Effector memory CD8-positive, alpha-beta T cell (primary cell): ENCODE data around the gene HARS2.
"Not testable (repeated sequence)": the region's sequence is repeated elsewhere in the genome, so short reads cannot be mapped to it uniquely, and the experiment has no call there.

Experiments used
- ATAC-seq: fragments of 150-1000 bp; cut with Tn5 transposase; replicated peaks from 2 replicates; pipeline ENCODE4 v1.10.0; 2021; ENCODE audit warnings: mild to moderate bottlenecking, moderate library complexity
- DNase-seq, 3 experiments: peaks; one replicate each; pipeline ENCODE4 v3.0.0; 2021
- H3K27ac Mint-ChIP-seq, 2 donors: one replicate each; pipeline ENCODE4 v1.8.0; 2022; ENCODE audit warnings: mild to moderate bottlenecking in 2 of 2, mixed read lengths in 2 of 2, moderate library complexity in 2 of 2
- H3K27me3 Mint-ChIP-seq, 2 donors: one replicate each; pipeline ENCODE4 v1.8.0; 2022; ENCODE audit warnings: mixed read lengths in 2 of 2
- H3K36me3 Mint-ChIP-seq: one replicate; pipeline ENCODE4 v1.8.0; 2022; ENCODE audit warnings: mild to moderate bottlenecking, moderate library complexity, mixed read lengths; ENCODE audit not compliant: insufficient read depth
- H3K4me1 Mint-ChIP-seq, 2 donors: one replicate each; pipeline ENCODE4 v1.8.0; 2022; ENCODE audit warnings: low read depth in 2 of 2, mixed read lengths in 2 of 2
- H3K4me3 Mint-ChIP-seq, 2 donors: one replicate each; pipeline ENCODE4 v1.8.0; 2022; ENCODE audit warnings: mild to moderate bottlenecking in 2 of 2, mixed read lengths in 2 of 2, moderate library complexity in 2 of 2
- H3K9me3 Mint-ChIP-seq, 2 donors: one replicate each; pipeline ENCODE4 v1.8.0; 2022; ENCODE audit warnings: mixed read lengths in 2 of 2
- total RNA-seq, 9 experiments: gene quantifications; one replicate each; lab custom pipeline; 2026; lab: John Stamatoyannopoulos, UW

The HARS2 gene
- 40.7 to 69.0 (median 51.1) reads per million in 9 experiments for total RNA-seq

- peak; percentile 96 for ATAC-seq
- Mint-ChIP-seq H3K4me3 (peak within 1 kb of the TSS; percentile 99), H3K27me3 (no peaks in the 10 kb centered on the region), H3K9me3 (no peaks in the 10 kb centered on the region), H3K27ac (peak within 1 kb of the TSS; percentile 98 to 99), H3K36me3 (peaks cover 34% of the 10 kb centered on the region), H3K4me1 (peaks cover 25 to 26% of the 10 kb centered on the region in 2 donors)
- peak; percentile 73 to 75 (median 74) for DNase-seq
Measured at GRCh38 chr5:140690941-140691924, at the start of gene HARS2, which contains the start of gene HARS1. Gene HARS2, plus strand, starts transcription at chr5:140691455. Its CDS starts 194 bp downstream, at chr5:140691649. Gene HARS1, minus strand, starts transcription at chr5:140691370. Its CDS starts 66 bp downstream, at chr5:140691304.

- DNase-seq (no peak), ATAC-seq (no peak)
- H3K27ac Mint-ChIP-seq, result peak overlapping the region in 1 of 2 donors; percentile 23
- no peaks in the 10 kb centered on the region for H3K9me3 Mint-ChIP-seq
- no peaks in the 10 kb centered on the region for H3K27me3 Mint-ChIP-seq
- H3K4me1 Mint-ChIP-seq, result peaks cover 30 to 34% of the 10 kb centered on the region in 2 donors
- peaks cover 36% of the 10 kb centered on the region for H3K36me3 Mint-ChIP-seq
- H3K4me3 Mint-ChIP-seq, result no peak overlapping the region
Measured at GRCh38 chr5:140641716-140642115, 49.5 kb upstream of the HARS2 start.

GRCh38 chr5:140642718-140643117, 48.5 kb upstream of the HARS2 start:
- Mint-ChIP-seq H3K27ac (peak overlapping the region in 1 of 2 donors; percentile 23), H3K4me1 (peaks cover 30 to 39% of the 10 kb centered on the region in 2 donors), H3K4me3 (no peak overlapping the region), H3K27me3 (no peaks in the 10 kb centered on the region), H3K36me3 (peaks cover 42% of the 10 kb centered on the region), H3K9me3 (no peaks in the 10 kb centered on the region)
- ATAC-seq (no peak), DNase-seq (no peak)

- ATAC-seq (no peak), DNase-seq (no peak)
- H3K27ac Mint-ChIP-seq, result peak overlapping the region; percentile 97 to 99
- H3K27me3 Mint-ChIP-seq, result no peaks in the 10 kb centered on the region
- H3K4me1 Mint-ChIP-seq, result peaks cover 30 to 37% of the 10 kb centered on the region in 2 donors
- H3K36me3 Mint-ChIP-seq, result peaks cover 73% of the 10 kb centered on the region
- H3K9me3 Mint-ChIP-seq, result no peaks in the 10 kb centered on the region
- H3K4me3 Mint-ChIP-seq, result peak overlapping the region; percentile 93
Measured at GRCh38 chr5:140647042-140647419, 44.2 kb upstream of the HARS2 start.

GRCh38 chr5:140658870-140659269, 32.4 kb upstream of the HARS2 start:
- peaks cover 89% of the 10 kb centered on the region for H3K36me3 Mint-ChIP-seq
- H3K27ac Mint-ChIP-seq, result peak overlapping the region in 1 of 2 donors; percentile 78
- ATAC-seq (no peak), DNase-seq (no peak)
- H3K9me3 Mint-ChIP-seq, result no peaks in the 10 kb centered on the region
- H3K27me3 Mint-ChIP-seq, result no peaks in the 10 kb centered on the region
- peaks cover 2 to 4% of the 10 kb centered on the region in 2 donors for H3K4me1 Mint-ChIP-seq
- no peak overlapping the region for H3K4me3 Mint-ChIP-seq

- Mint-ChIP-seq H3K4me1 (peaks cover 9 to 10% of the 10 kb centered on the region in 2 donors), H3K36me3 (peaks cover 89% of the 10 kb centered on the region), H3K27ac (peak overlapping the region in 1 of 2 donors; percentile 29)
- H3K4me3 Mint-ChIP-seq, H3K9me3 Mint-ChIP-seq, H3K27me3 Mint-ChIP-seq, ATAC-seq, DNase-seq: not testable (repeated sequence)
Measured at GRCh38 chr5:140660371-140660770, 30.9 kb upstream of the HARS2 start.

- peaks cover 67% of the 10 kb centered on the region for H3K36me3 Mint-ChIP-seq
- peak overlapping the region; percentile 100 for H3K4me3 Mint-ChIP-seq
Measured at GRCh38 chr5:140664030-140664358, 27.3 kb upstream of the HARS2 start.

GRCh38 chr5:140664359-140665119, 26.7 kb upstream of the HARS2 start, which contains the start of gene WDR55:
Gene WDR55, plus strand, starts transcription at chr5:140664904. Its CDS starts 9 bp downstream, at chr5:140664913.
- Mint-ChIP-seq H3K27me3 (no peaks in the 10 kb centered on the region), H3K36me3 (peaks cover 67% of the 10 kb centered on the region), H3K4me1 (peaks cover 23 to 28% of the 10 kb centered on the region in 2 donors), H3K27ac (peak within 1 kb of the TSS; percentile 96 to 99), H3K4me3 (peak within 1 kb of the TSS; percentile 100), H3K9me3 (no peaks in the 10 kb centered on the region)
- DNase-seq, result peak; percentile 92 to 96 (median 95)
- peak; percentile 93 for ATAC-seq

More at GRCh38 chr5:140664030-140664358, 27.3 kb upstream of the HARS2 start:
- no peaks in the 10 kb centered on the region for H3K9me3 Mint-ChIP-seq
- no peaks in the 10 kb centered on the region for H3K27me3 Mint-ChIP-seq
- H3K4me1 Mint-ChIP-seq, result peaks cover 23 to 26% of the 10 kb centered on the region in 2 donors
- H3K27ac Mint-ChIP-seq, result peak overlapping the region; percentile 96 to 99
- DNase-seq, result no peak
- ATAC-seq, result no peak

- Mint-ChIP-seq H3K36me3 (peaks cover 52% of the 10 kb centered on the region), H3K4me1 (peaks cover 15 to 24% of the 10 kb centered on the region in 2 donors)
- not testable (repeated sequence) for H3K27me3 Mint-ChIP-seq, ATAC-seq, DNase-seq, H3K9me3 Mint-ChIP-seq, H3K27ac Mint-ChIP-seq, H3K4me3 Mint-ChIP-seq
Measured at GRCh38 chr5:140671035-140671434, 20.2 kb upstream of the HARS2 start.

GRCh38 chr5:140671472-140672125, 19.7 kb upstream of the HARS2 start:
- Mint-ChIP-seq H3K9me3 (no peaks in the 10 kb centered on the region), H3K4me1 (peaks cover 12 to 19% of the 10 kb centered on the region in 2 donors), H3K27me3 (no peaks in the 10 kb centered on the region), H3K4me3 (no peak overlapping the region), H3K36me3 (peaks cover 56% of the 10 kb centered on the region), H3K27ac (peak overlapping the region in 1 of 2 donors; percentile 19)
- no peak for DNase-seq
- no peak for ATAC-seq

- DNase-seq (no peak), ATAC-seq (peak; percentile 48)
- Mint-ChIP-seq H3K27me3 (no peaks in the 10 kb centered on the region), H3K4me3 (no peak overlapping the region), H3K9me3 (no peaks in the 10 kb centered on the region), H3K27ac (peak overlapping the region in 1 of 2 donors; percentile 19), H3K36me3 (peaks cover 59% of the 10 kb centered on the region), H3K4me1 (peaks cover 7 to 12% of the 10 kb centered on the region in 2 donors)
Measured at GRCh38 chr5:140672455-140673186, 18.6 kb upstream of the HARS2 start.
